GM18508 (cell line): ENCODE data around the gene PDE5A.

Experiments
- ATAC-seq: cut with Tn5 transposase; IDR thresholded peaks from one replicate; pipeline ENCODE4 v1.9.1; 2021; ENCODE audit warnings: moderate number of reproducible peaks; ENCODE audit not compliant: insufficient read depth, unreplicated experiment

The PDE5A gene

DNA sequence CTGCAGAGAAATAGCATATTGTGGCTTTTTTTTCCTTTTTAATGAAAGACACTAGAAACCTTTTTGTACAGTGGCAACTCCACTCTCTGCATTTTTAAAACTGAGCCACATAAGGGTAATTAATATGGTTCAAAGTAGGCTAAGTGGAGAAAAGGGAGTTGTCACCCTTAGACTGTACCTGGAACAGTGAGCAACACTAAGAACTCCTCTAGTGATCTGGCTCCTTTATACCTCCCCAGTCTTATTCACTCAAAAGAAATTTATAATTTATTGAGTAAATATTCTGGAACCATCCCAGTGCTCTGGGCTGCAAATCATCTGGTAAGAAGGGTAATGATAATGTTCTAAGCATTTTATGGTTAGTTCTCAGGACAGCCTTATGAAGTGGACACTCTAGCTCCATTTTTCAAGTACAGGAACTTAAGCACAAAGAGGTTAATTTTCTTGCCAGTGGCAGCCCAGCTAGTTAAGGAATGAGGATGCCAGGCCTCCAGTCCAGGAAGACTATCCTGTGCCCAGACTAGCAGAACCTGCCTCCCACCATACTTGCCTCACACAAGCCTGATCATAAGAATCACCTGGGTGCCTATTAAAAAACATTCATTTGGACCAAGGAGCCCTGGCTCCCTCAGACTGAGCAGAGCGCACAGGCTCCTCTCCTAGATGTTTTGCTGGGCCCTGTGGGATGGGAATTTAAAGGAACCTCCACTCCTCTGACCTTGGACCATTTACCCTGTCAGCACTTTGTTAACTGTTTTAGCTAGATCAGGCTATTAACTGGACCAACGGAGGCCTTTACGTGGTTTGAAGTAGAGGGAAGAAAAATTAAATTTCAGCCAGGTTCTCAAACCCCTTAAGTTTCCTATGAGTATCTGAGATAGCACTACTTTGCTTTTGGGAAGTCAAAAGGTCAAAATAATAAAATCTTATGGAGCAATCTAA is 102.6 kb downstream of the PDE5A start:
- ATAC-seq = no peak

DNA sequence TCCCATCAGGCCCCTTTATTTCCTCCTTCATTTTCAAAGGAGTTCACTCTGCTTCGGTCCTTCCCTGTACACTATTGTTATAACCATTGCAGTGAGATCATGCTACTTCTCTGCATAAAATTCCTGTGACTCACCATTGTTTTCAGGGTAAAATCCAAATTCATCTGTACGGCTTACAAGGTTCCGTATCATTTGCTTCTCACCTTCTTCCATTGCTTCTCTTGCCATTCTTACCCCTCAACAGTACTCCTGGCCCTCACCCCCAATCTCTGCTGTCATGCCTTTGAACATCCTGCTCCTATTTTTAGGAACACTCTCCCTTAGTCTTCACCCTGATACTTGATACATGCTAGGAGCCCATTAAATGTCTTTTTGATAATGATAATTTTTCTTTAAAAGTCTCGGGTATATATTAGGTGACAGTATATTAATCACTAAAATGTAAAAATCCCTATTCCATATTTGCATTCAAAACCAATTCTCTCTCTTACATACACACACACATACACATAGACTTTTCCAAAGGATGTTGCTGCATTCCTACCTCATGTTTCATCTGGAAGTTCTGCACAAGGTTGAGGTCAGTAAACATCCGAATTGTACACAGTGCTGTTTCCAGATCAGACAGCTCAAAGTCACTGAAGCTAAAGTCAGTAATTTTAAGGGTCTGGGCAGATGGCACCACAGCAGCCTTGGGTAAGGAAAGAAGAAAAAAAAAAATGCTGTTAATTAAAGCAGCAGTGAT is 103.4 kb downstream of the PDE5A start:
- no peak for ATAC-seq

DNA sequence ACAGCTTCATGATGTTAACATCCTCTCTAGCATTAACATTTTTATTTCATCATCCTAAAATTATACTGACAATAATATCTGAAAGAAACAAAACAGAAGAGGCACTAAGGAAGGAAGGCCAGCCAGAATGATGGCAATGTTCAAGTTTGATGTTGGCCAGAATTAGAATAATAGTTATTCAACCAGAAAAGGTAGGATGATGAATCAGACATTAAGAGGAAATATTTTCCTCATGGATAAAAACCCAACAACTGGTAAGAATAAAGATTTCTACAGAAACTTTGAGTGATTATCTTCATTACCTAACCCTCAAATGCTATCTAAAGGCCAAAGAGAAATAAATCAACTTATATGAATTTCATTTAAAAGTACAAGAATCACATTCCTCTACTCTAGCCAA is 105.2 kb downstream of the PDE5A start:
- ATAC-seq = no peak

DNA sequence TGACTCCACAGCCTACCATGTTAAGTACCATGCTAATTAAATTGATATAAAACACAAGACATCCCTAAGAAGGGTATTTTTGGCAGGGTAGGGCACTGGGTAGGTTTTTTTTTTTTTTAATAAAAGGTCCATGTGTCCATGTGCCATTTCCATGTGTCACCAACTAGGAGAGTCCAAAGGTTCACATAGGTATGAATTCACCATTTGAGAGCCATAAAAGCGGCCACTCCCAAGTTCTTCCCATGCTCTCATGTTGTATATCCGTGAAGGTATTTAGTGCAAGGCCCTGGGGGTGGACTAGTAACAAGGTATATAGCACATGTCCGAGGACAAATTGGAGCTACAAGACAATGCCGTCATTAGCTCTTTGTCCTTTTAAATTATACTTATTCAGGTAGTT is 107.3 kb downstream of the PDE5A start:
- no peak for ATAC-seq

DNA sequence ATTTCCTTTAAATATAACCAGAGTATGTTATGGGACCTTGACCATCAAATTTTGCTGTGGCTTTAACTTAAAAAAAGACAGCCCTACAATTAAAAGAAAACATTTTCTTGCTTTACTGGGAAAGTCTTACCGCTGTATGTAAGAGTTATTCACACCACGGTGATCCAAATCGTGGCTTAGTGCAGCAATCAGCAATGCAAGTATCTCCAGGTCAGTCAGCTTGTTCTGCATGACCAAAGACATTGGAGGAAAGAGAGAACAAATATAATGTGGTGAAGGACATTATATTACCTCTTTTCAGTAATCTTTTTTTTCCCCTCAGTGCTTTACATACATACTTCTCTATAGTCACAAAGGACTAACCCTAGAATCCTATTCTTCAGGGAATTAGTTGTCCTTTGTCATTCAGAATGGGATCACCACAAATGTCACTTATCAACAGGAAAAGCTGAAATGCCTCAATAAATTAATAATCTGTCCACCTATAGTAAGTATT is 109.6 kb downstream of the PDE5A start:
- ATAC-seq = no peak

DNA sequence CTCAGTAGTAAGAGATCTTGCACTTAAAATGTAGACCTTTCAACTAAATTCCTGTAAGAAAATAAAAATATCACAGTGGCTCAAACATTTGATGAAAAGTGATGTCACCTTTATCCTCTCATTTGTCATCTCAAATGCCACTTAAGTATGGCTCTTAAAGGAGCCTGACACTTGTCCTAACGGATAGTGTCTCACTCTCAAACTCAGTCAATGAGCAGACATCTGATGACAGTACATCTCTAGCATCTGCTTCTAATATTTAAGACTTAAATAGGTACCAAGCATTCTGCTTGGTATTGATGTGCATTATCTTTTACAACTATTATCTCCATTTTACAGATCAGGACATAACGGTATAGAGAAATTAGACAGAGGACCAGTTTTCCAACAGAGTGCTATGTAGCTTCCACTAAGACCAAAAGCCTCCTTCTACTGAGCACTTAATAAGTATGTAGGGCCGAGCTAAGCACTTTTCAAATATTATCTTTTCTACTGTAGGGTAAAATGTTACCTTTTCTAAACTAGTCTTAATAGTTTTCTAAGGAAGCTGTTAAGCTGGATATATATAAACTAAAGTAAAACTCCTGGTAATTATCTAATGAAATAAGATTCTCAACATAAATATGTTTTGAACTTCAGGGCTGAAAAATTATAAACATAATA is 110.2 kb downstream of the PDE5A start:
- no peak for ATAC-seq

DNA sequence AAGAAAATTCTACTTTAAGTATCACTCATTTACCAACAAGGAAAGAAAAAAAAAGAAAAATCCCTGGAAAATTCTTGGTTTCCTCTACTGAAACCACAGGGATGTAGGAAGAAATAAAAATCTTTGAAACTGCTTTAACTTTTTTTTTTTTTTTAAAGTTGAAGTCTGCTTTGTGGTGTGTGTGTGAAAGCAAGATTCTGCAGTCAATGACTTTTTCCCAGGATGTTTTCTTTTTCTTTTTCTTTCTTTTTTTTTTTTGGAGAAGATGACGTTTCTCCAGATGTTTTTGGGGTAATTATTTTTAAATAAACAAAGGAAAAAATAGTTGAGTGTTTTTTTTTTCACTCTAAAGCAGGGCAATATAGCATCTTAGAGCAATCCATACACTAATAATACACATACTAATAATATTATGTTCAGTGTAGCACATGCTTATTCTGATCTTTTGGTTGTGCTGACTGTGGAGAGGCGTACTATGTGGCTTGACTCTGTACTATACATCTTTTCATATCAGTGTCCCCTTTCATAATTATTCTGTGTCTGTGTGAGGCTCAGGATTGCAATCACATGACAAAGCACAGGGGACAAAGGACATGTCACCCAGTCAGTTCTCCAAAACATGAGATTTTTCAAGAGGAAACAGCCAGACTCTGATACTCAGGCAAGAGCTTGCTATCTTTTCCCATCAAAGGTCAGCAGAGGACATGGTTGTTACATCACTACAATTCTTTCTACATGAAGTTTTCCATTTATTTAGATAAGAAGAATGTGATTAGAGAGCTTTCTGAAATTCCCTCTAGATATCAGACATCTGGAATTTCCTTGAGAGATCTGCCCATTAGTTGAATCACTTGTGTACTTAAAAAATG is 111.0 kb downstream of the PDE5A start:
- no peak for ATAC-seq

DNA sequence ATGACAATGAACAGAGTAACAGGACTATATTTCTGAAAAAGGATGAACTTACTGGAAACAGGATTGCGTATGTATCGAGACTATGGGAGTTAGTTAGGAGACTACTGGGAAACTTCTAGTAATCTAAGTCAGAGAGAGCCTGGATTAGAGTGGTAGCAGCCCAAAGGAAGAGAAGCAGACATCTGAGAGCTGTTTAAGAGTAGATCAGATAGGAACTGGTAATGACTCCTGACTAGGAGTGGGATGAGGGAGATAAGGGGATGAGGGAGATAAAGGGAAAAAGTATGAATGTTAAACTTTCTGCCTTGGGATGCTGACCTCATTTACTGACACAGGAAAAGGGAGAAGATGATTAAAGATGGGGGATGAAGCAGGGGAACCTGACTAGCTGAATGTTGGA is 116.2 kb downstream of the PDE5A start:
- ATAC-seq = no peak

DNA sequence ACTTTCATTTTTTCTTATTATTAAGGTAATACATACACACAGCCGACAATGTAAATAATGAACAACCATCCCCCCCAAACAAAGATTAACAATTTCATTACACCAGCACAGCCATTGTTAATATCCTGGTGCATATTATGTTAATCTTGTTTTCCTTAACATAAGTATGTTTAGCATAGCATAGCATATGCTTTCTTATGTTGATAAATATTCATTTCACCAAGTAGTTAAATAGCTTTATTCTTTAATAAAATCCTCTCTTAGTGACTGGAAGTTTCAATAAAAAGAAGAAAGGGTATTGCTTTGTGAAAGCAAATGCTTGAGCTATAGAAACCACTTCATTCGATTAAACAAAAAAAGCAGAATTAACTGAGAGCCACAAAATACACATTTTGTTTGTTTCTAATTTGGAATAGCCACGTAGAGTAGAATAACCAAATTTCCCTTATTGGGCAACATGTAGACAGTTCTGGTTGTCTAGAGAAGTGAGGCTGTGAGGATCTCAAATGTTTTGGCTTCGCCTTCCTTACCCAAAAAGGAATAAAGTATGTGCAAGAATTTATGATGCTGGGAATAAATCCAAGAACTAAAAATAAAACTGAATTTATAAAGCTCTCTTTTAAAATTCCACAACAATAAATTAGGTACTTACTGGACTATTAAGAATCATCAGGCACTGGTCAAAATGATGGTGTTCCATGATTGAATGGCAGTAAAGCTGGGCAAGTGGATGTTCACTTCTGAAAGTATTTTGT is 118.0 kb downstream of the PDE5A start:
- no peak for ATAC-seq

DNA sequence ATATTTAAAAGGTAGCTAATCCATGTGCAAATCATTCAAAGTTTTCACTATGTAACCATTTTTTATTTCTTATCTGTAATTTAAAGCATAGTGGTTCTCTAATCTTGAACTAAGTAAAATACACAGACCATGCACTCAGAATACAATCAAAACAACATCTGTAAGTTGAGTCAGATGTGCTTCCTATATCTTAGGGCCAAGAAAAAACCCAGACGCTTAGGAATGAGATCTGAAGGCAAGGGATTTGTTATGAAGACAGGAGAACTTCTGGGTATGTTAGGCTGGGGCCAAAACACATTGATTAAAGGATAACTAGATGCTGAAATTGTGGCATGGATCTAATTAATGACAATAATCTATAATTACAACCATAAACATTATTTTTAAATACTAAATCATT is 120.3 kb downstream of the PDE5A start:
- ATAC-seq = no peak

DNA sequence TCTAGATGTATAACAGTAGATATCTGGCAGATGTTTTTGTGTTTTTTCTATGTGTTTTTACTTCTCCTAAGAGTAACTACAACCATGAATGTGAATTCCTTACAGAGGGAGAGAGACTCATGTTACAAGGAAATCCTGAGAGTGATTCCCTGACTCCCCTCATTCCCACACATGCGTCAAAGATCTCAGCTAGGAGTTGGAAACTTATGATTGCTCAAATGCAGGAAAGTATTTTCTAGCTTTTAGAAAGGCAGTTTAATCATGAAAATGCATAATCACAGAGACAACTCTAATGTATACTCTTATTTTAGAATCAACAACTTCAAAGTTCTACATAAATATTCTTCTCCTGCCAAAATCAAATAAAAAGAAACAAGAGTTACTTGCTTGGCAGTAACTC is 121.8 kb downstream of the PDE5A start:
- ATAC-seq = no peak

DNA sequence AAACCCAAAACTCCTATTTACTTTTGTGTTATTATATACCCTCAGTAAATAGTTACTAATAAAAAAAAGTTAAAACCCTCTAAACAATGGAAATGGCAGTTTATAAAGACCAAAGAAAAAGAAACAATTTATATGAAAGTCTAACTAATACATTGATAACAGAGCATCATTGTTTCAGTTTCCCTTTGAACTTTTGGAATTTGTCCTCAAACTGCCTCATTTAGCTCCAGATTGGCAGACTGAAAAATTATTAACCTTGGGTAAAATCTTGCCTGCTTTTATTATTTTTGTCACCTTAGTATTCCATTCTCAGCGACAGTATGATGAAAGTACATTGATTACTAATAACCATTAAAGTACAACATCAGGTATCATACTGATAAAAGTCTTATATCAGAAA is 124.0 kb downstream of the PDE5A start:
- no peak for ATAC-seq

DNA sequence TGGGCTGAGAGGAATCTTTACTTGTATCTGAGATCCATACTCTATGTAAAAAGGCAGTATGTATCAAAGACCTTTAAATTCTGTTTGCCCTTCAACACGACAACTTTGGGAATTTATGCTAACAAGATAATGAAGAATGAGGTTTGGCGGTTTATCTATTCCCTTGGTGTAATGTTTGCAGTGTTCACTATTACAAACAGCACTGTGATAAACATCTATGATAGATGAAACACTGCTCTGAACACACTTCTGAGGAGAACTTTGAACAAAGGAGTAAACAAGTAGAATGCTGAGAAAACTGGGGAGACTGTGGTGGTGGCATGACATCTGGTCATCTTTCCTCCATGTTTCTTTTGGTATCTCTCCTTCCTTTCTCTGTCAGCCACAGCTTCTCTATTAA is 126.9 kb downstream of the PDE5A start:
- ATAC-seq = no peak

DNA sequence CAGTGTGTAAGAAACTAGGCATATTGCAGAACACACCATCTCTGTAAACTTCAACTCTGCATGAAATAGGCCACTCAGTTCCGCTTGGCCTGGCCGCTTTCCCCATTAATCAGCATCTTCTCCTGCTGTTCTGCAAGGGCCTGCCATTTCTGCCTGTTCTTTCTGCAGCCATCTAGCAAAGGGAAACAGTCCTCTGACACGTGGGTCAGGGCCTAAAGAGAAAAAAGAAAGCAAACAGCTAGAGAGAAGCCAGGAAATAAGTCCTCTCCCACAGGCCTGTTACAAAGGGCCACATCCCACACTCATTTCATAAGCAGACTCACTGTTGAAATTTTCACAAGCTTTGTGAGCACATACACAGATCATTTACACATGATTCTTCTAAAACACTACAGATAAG is 130.1 kb downstream of the PDE5A start:
- ATAC-seq = no peak

DNA sequence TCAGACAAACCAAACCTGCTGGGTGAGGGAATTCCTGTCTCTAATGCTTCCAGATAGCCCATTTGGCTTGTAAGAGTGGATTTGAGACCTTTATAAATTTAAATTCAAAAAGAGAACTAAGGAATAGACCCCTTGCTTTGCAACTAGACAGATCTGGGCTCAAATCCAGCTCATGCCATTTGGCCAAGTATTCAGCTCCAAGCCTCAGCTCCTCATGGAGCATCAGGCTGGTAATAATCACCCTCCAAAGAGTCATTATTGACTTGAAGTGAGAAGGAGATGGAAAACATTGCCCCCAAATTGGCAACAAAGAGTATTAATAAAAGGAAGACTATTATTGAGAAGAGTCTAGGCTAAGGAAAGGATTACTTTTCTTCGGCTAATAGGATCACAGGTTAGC is 134.7 kb downstream of the PDE5A start:
- ATAC-seq = no peak

DNA sequence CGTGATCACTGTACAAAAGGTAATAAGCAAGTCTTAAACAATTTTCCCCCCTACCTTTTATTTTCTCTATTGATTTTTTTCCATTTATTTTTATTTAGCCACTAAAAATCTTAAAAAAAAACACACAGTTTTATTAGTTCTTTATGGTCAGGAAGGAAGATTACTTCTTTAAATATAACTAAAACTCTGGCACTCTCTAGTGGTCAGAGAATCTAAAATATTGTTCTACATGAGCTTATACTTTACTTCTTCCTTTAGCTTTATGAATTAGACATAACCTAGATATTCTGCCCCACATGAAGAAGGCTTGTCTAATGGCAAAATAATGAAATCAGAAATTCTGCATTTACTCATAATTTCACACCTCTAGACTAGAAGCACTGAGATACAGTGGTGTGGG is 135.2 kb downstream of the PDE5A start:
- no peak for ATAC-seq

DNA sequence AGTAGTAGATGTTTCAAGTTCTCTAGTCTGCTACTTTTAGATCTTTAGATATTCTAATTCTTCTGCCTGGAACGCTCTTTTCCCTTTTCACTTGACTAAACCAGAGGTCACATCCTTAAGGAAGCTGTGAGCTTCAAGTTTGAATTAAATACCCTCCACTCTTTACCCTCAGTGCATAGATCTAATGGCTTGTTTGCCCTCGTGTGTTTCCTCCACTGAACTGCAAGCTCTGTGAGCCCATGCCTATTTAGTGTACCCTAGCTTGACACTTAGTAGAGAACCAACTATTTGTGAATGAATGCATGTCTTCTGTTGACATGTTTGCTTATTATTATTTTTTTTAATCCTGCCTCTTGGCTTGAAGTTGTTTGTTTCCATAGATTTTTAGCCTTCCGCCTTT is 138.3 kb downstream of the PDE5A start:
- ATAC-seq = no peak

DNA sequence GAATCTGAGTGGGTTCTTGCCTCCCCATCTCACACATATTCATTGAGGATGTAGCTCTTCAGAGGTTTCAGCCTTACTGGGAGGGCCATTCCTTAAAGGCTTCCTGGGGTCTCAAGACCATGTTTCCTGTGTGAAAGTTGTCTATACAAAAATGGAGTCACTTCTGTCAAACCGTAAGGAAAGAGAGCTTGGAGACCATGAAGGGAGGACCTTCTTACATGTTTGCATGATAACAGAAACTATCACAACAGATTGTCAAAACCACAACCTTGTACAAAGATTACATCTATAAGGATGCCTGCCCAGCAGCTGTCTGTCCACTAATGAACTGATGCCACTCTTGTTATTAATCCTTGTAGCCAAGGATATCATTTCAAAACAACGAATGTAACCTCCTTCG is 139.3 kb downstream of the PDE5A start:
- no peak for ATAC-seq

DNA sequence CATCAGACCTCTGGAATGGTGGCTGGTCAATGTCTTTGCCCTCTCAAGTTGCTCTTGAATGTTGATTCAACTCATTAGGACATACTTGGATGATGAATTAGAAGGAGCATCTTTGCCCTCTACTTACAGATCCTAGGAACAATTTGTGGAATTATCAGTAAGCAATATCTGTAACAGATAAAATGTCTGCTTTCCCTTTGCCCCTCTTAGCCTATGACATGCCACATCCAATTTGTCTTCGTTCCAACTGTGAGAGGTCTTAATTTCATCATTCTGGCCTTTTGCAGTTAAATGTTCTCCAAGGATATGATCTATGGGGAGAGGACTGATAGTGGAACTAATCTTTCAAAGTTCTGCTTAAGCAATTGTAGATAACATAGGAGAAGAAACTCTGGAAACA is 148.3 kb downstream of the PDE5A start:
- no peak for ATAC-seq
